Measurements from ENCODE around the gene MED31.
"Not testable (repeated sequence)": the region's sequence is repeated elsewhere in the genome, so short reads cannot be mapped to it uniquely, and the experiment has no call there.

Gene MED31

DNA sequence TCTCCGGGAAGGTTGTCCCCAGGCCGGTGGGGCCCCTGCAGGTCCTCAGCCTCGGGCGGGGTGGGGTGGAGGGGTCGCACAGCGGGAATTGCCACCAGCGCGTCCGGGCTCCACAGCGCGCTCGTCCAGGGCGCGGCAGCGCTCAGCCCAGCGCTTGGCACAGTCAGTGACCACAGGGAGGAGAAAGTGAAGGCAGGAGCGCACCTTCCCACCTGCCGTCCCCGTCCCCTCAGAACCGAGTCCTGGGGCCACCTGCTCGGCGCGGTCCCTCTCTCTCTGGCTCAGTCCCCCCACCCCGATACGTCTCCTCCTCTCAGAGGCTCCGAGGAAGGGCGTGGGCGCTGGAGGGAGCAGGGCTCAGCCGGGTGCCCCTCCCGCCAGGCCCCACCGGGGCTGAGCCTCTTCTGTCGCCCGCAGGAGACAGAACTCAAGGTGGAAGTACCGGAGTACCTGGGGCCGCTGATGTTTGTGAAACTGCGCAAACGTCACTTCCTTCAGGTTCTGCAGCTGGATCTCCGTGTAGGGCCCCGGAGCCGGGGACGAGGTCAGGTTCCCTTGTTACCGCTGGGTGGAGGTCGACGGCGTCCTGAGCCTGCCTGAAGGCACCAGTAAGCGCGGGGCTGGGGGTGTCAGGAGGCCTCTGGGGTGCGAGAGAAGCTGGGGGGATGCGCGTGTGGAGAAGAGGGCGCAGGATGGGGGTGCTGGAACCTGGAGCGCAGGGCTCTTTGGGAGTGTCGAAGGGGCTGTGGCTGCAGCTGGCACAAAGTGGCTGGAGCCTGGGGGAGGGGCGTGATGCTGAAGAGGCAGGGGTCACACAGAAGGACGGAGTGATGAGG, 5.6 kb upstream of the MED31 start:
- CTCF ChIA-PET = interaction anchor here (0.7 kb wide), 2 partner anchors 55 to 347 kb away, joined by 3 to 4 read pairs; no protein-coding TSS in a partner anchor
- H3K4me3 ChIP-seq (ENCODE audit: low read depth, low read length); H3K9me3 ChIP-seq (ENCODE audit: control insufficient read depth, insufficient read depth, low read depth, low read length); H3K27ac ChIP-seq (ENCODE audit: extremely low read depth, low read depth, low read length); POLR2A ChIA-PET: not testable (repeated sequence)
- peaks cover 0 to 14% of the 10 kb centered on the region in 2 experiments; a peak in 1 of 3 replicates for H3K36me3 ChIP-seq (ENCODE audit: control insufficient read depth in 2 of 2, insufficient read depth in 1 of 2, low read length in 2 of 2)
- H3K4me1 ChIP-seq (ENCODE audit: control insufficient read depth, insufficient read depth, low read length) = peaks cover 14% of the 10 kb centered on the region
- TF ChIP-seq, protein P1, sequence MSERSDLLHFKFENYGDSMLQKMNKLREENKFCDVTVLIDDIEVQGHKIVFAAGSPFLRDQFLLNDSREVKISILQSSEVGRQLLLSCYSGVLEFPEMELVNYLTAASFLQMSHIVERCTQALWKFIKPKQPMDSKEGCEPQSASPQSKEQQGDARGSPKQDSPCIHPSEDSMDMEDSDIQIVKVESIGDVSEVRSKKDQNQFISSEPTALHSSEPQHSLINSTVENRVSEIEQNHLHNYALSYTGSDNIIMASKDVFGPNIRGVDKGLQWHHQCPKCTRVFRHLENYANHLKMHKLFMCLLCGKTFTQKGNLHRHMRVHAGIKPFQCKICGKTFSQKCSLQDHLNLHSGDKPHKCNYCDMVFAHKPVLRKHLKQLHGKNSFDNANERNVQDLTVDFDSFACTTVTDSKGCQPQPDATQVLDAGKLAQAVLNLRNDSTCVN (tag by site-specific recombination; optimal IDR thresholded peaks at IDR 0.05) = peak; percentile 17

DNA sequence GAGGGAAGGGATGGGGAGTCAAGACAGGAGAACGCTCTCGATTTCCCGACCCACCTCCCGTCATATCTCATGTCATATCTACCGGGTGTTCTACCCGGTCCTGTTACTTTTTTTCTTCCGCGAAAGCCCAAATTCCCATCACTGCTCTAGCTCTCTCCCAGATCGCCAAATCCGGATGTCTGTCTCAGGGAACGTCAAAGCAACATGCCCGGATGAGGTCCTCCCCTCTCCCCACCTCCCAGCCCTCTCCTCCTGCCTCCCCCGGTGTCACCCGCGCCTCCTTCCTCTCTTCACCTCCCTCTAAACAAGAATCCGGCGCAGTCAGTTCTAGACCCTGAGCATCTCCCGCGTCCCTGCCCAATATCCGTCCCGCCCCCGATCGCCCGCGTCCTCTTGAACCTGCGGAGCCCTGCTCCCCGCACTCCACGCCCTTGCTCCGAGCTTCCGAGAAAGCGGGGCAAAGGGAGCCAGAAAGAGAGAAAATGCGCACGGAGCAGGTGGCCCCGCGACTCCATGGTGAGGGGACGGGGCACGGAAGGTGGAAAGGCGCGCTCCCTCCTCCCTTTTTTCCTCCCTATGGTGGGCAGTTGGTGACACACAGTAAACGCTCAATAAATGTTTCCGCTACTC, 4.4 kb upstream of the MED31 start:
- peaks cover 17% of the 10 kb centered on the region for H3K4me1 ChIP-seq (ENCODE audit: control insufficient read depth, insufficient read depth, low read length)
- H3K36me3 ChIP-seq (ENCODE audit: control insufficient read depth in 2 of 2, insufficient read depth in 1 of 2, low read length in 2 of 2) = peaks cover 0 to 14% of the 10 kb centered on the region in 2 experiments; a peak in 1 of 3 replicates
- H3K9me3 ChIP-seq (ENCODE audit: control insufficient read depth, insufficient read depth, low read depth, low read length); H3K27ac ChIP-seq (ENCODE audit: extremely low read depth, low read depth, low read length); POLR2A ChIA-PET; CTCF ChIA-PET: not testable (repeated sequence)
- H3K4me3 ChIP-seq (ENCODE audit: low read depth, low read length) = peak overlapping the region; percentile 17

DNA sequence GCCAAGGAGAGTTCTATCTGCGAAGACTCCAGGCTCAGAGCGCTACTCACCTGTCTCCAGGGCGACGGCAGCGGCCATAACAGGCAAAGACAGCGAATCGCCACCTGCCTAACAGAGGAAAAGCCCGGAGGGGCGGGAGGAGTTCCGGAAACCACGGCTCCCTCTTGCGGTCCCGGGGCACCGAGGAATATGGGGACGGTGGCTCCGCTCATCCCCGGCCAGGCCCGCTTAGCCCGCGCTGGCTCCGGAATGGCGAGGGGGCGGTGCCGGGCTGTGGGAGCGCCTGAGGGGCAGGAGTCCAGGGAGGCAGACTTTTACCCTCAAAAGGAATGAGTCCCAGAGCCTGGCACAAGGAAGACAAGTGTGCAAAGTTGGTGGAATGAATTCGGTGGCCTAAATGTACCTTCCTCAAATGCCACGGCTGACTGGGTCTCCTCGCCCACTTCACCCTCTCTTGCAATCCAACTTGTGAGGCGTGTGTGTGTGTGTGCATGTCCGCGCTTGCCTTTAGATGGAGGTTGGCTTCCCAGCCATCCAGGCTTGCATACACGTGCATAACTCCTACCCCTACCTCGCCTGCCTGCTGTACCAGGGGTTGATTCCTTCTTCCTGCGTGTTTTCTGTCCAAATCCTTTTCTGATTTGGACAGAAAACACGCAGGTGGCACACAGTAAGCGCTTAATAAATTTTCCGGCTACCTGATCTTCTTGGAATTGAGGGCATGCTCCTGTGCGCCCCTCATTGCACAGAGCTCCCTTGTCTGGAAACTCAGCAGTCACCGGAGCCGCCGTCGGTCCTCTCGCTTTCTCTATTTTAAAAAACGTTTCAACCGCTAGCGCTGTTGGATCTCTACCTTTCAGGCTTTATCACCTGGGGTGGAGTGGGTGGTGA, 3.7 kb upstream of the MED31 start:
- no peak for TF ChIP-seq ZNF585B (tag by site-specific recombination; IDR thresholded peaks at IDR 0.05)
- TF ChIP-seq, protein P2, sequence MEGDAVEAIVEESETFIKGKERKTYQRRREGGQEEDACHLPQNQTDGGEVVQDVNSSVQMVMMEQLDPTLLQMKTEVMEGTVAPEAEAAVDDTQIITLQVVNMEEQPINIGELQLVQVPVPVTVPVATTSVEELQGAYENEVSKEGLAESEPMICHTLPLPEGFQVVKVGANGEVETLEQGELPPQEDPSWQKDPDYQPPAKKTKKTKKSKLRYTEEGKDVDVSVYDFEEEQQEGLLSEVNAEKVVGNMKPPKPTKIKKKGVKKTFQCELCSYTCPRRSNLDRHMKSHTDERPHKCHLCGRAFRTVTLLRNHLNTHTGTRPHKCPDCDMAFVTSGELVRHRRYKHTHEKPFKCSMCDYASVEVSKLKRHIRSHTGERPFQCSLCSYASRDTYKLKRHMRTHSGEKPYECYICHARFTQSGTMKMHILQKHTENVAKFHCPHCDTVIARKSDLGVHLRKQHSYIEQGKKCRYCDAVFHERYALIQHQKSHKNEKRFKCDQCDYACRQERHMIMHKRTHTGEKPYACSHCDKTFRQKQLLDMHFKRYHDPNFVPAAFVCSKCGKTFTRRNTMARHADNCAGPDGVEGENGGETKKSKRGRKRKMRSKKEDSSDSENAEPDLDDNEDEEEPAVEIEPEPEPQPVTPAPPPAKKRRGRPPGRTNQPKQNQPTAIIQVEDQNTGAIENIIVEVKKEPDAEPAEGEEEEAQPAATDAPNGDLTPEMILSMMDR (tag by site-specific recombination; IDR thresholded peaks at IDR 0.05) = peak; percentile 71; the same call in 1 of the 2 replicates
- TF ChIP-seq, protein P3, sequence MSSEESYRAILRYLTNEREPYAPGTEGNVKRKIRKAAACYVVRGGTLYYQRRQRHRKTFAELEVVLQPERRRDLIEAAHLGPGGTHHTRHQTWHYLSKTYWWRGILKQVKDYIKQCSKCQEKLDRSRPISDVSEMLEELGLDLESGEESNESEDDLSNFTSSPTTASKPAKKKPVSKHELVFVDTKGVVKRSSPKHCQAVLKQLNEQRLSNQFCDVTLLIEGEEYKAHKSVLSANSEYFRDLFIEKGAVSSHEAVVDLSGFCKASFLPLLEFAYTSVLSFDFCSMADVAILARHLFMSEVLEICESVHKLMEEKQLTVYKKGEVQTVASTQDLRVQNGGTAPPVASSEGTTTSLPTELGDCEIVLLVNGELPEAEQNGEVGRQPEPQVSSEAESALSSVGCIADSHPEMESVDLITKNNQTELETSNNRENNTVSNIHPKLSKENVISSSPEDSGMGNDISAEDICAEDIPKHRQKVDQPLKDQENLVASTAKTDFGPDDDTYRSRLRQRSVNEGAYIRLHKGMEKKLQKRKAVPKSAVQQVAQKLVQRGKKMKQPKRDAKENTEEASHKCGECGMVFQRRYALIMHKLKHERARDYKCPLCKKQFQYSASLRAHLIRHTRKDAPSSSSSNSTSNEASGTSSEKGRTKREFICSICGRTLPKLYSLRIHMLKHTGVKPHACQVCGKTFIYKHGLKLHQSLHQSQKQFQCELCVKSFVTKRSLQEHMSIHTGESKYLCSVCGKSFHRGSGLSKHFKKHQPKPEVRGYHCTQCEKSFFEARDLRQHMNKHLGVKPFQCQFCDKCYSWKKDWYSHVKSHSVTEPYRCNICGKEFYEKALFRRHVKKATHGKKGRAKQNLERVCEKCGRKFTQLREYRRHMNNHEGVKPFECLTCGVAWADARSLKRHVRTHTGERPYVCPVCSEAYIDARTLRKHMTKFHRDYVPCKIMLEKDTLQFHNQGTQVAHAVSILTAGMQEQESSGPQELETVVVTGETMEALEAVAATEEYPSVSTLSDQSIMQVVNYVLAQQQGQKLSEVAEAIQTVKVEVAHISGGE (tag by site-specific recombination; conservative IDR thresholded peaks at IDR 0.05; ENCODE audit: low read depth) = peak; percentile 63
- TF ChIP-seq YY1 (tag by site-specific recombination; IDR thresholded peaks at IDR 0.05) = 0 out of 2 replicates have a peak, but pooled peaks have one; percentile 28
- peak; percentile 69 for TF ChIP-seq SP2 (tag by site-specific recombination; IDR thresholded peaks at IDR 0.05)
- TF ChIP-seq, protein P1 (tag by site-specific recombination; optimal IDR thresholded peaks at IDR 0.05) = peak; percentile 29
- TF ChIP-seq ZBTB20 (tag by site-specific recombination; IDR thresholded peaks at IDR 0.05) = peak; percentile 66
- peak; percentile 27 for TF ChIP-seq SETDB1 (IDR thresholded peaks at IDR 0.05; ENCODE audit: insufficient read length, low read length)
- peak; percentile 74 for TF ChIP-seq ZNF341 (tag by site-specific recombination; IDR thresholded peaks at IDR 0.05; ENCODE audit: low read depth)
- TF ChIP-seq, protein P4, sequence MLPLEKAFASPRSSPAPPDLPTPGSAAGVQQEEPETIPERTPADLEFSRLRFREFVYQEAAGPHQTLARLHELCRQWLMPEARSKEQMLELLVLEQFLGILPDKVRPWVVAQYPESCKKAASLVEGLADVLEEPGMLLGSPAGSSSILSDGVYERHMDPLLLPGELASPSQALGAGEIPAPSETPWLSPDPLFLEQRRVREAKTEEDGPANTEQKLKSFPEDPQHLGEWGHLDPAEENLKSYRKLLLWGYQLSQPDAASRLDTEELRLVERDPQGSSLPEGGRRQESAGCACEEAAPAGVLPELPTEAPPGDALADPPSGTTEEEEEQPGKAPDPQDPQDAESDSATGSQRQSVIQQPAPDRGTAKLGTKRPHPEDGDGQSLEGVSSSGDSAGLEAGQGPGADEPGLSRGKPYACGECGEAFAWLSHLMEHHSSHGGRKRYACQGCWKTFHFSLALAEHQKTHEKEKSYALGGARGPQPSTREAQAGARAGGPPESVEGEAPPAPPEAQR (tag by site-specific recombination; IDR thresholded peaks at IDR 0.05) = no peak
- TF ChIP-seq ZNF660 (tag by site-specific recombination; IDR thresholded peaks at IDR 0.05) = no peak
- TF ChIP-seq MZF1 (tag by site-specific recombination; IDR thresholded peaks at IDR 0.05; ENCODE audit: borderline replicate concordance) = peak; percentile 31; the same call in 1 of the 2 replicates
- TF ChIP-seq ZNF600 (tag by site-specific recombination; IDR thresholded peaks at IDR 0.05) = peak; percentile 80
- peak; percentile 45; the same call in 1 of the 2 replicates for TF ChIP-seq IKZF3 (tag by site-specific recombination; IDR thresholded peaks at IDR 0.05)
- TF ChIP-seq ZBTB17 (tag by site-specific recombination; IDR thresholded peaks at IDR 0.05) = peak; percentile 58; the same call in 1 of the 2 replicates
- H3K9me3 ChIP-seq (ENCODE audit: control insufficient read depth, insufficient read depth, low read depth, low read length) = no peaks in the 10 kb centered on the region
- ChIA-PET CTCF (interaction anchor here (0.8 kb wide), 1 partner anchor 47 kb away, joined by 3 read pairs; no protein-coding TSS in a partner anchor), POLR2A (no interaction called here)
- no peak overlapping the region for H3K27ac ChIP-seq (ENCODE audit: extremely low read depth, low read depth, low read length)
- peaks cover 19% of the 10 kb centered on the region for H3K4me1 ChIP-seq (ENCODE audit: control insufficient read depth, insufficient read depth, low read length)
- peaks cover 2 to 14% of the 10 kb centered on the region in 2 experiments for H3K36me3 ChIP-seq (ENCODE audit: control insufficient read depth in 2 of 2, insufficient read depth in 1 of 2, low read length in 2 of 2)
- peak overlapping the region; percentile 20 for H3K4me3 ChIP-seq (ENCODE audit: low read depth, low read length)

All from HEK293 (cell line).